ENCODE data around the gene RNF144A. TPM values are rescaled to one million over a fixed set of nuclear protein-coding genes. Genes with fewer than 3 reads are reported as not detected.

Gene RNF144A
- total RNA-seq, 4 donors from 2014 or later: 8.0 to 25.4 (median 15.8) TPM

DNA sequence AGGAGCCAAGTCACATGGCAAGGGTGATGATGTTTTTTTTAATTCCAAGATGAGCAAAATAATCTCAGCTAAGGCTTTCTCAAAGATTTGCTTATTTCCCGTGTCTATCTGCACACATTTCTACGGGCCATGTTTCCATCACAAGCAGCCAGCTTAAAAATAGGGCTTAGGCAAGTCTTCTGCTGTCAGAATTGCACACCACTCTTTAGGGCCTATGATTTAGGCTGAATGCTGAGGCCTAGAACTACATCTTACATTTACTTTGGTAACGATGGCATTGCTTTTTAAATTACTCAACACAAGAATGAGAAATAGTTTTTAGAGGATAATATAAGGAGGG, 144.2 kb downstream of the RNF144A start:
- Histone ChIP-seq H3K4me3 (no peak overlapping the region), H3K9me3 (no peaks in the 10 kb centered on the region), H3K4me1 (peaks cover 4% of the 10 kb centered on the region), H3K27ac (no peak overlapping the region), H3K27me3 (peaks cover 2% of the 10 kb centered on the region), H3K36me3 (no peaks in the 10 kb centered on the region)
- no peak for DNase-seq (ENCODE audit: low spot score in 2 of 2)
- TF ChIP-seq POLR2AphosphoS5 (IDR thresholded peaks at IDR 0.05): no peak
- TF ChIP-seq EP300 (IDR thresholded peaks at IDR 0.05): no peak
- TF ChIP-seq, protein P1, sequence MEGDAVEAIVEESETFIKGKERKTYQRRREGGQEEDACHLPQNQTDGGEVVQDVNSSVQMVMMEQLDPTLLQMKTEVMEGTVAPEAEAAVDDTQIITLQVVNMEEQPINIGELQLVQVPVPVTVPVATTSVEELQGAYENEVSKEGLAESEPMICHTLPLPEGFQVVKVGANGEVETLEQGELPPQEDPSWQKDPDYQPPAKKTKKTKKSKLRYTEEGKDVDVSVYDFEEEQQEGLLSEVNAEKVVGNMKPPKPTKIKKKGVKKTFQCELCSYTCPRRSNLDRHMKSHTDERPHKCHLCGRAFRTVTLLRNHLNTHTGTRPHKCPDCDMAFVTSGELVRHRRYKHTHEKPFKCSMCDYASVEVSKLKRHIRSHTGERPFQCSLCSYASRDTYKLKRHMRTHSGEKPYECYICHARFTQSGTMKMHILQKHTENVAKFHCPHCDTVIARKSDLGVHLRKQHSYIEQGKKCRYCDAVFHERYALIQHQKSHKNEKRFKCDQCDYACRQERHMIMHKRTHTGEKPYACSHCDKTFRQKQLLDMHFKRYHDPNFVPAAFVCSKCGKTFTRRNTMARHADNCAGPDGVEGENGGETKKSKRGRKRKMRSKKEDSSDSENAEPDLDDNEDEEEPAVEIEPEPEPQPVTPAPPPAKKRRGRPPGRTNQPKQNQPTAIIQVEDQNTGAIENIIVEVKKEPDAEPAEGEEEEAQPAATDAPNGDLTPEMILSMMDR (IDR thresholded peaks at IDR 0.05): no peak
- TF ChIP-seq POLR2A (IDR thresholded peaks at IDR 0.05): no peak
- 57% methylated on average over 3 of the region's 3 CpGs for WGBS

DNA sequence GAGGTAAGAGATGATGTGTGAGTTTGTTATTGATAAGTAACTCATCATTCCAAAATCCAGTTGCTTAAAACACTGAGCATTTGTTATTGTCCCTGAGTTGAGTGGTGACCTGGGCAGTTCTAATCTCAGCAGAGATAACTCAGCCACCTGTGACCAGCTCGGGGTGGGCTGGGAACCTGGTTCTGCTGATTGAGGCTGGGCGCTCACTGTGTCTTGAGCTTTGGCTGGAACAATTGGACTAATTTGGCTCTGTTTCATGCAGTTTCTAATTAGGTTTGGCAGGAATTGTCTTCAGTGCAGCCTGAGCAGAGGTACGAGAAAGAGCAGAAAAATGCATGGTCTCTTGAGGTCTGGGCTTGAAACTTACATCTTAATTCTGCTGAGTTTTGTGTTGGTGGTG, 144.7 kb downstream of the RNF144A start:
- no peaks in the 10 kb centered on the region for H3K27me3 ChIP-seq
- TF ChIP-seq EP300 (IDR thresholded peaks at IDR 0.05) (no peak), POLR2AphosphoS5 (IDR thresholded peaks at IDR 0.05) (no peak), POLR2A (IDR thresholded peaks at IDR 0.05) (no peak)
- TF ChIP-seq, protein P1 (IDR thresholded peaks at IDR 0.05): no peak

DNA sequence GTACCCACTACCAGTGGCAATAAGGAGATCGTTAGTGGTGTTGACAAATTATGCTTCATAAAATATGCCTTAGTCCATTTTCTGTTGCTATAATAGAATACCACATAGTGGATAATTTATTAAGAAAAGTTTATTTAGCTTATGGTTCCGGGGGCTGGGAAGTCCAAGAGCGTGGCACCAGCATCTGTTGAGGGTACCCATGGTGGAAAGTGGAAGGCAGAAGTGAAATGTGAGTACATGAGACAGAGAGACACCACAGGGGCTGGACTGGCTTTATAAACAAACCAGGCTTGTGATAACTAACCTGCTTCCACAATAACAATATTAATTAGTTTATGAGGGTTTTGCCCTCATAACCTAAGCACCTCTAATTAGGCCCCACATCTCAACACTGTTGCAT, 146.6 kb downstream of the RNF144A start:
- no peak overlapping the region for H3K27ac ChIP-seq
- 96% methylated on average over 3 of the region's 3 CpGs for WGBS
- no peak overlapping the region for H3K4me3 ChIP-seq
- H3K4me1 ChIP-seq: peaks cover 4% of the 10 kb centered on the region
- H3K36me3 ChIP-seq: no peaks in the 10 kb centered on the region
- TF ChIP-seq POLR2AphosphoS5 (IDR thresholded peaks at IDR 0.05): no peak
- no peak for TF ChIP-seq EP300 (IDR thresholded peaks at IDR 0.05)
- TF ChIP-seq POLR2A (IDR thresholded peaks at IDR 0.05): no peak
- TF ChIP-seq, protein P1 (IDR thresholded peaks at IDR 0.05): no peak
- DNase-seq (ENCODE audit: low spot score in 2 of 2): no peak
- H3K9me3 ChIP-seq: no peaks in the 10 kb centered on the region
- H3K27me3 ChIP-seq: no peaks in the 10 kb centered on the region

More for the DNA sequence above, 144.7 kb downstream of the RNF144A start:
- no peak overlapping the region for H3K27ac ChIP-seq
- DNase-seq (ENCODE audit: low spot score in 2 of 2): no peak
- peaks cover 4% of the 10 kb centered on the region for H3K4me1 ChIP-seq
- WGBS: 83% methylated on average over 3 of the region's 3 CpGs
- H3K9me3 ChIP-seq: no peaks in the 10 kb centered on the region
- no peak overlapping the region for H3K4me3 ChIP-seq
- H3K36me3 ChIP-seq: no peaks in the 10 kb centered on the region

DNA sequence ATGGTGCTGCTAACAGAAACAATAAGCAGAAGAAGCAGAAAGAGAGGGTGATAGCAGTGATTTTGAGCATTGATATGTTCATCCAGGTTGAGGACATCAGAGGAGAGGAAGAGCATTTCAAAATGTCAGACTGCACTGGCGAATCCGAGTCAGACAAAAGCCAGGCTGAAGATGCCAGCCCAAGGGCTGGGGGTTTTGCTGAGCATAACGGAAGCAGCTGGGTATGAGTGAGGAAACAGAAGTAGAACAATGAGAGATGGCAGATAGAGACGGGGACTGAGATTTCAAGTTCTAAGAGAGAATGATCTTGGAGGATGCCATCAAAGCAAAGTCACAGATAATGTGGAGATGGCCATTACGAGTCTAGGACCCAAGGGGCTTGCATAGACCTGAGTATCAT, 151.2 kb downstream of the RNF144A start:
- Histone ChIP-seq H3K36me3 (no peaks in the 10 kb centered on the region), H3K4me3 (no peak overlapping the region), H3K9me3 (no peaks in the 10 kb centered on the region), H3K4me1 (no peaks in the 10 kb centered on the region), H3K27me3 (no peaks in the 10 kb centered on the region), H3K27ac (no peak overlapping the region)
- WGBS: 91% methylated on average over 5 of the region's 5 CpGs
- no peak for TF ChIP-seq POLR2A (IDR thresholded peaks at IDR 0.05)
- TF ChIP-seq POLR2AphosphoS5 (IDR thresholded peaks at IDR 0.05): no peak
- no peak for TF ChIP-seq EP300 (IDR thresholded peaks at IDR 0.05)
- TF ChIP-seq, protein P1 (IDR thresholded peaks at IDR 0.05): no peak
- no peak for DNase-seq (ENCODE audit: low spot score in 2 of 2)

DNA sequence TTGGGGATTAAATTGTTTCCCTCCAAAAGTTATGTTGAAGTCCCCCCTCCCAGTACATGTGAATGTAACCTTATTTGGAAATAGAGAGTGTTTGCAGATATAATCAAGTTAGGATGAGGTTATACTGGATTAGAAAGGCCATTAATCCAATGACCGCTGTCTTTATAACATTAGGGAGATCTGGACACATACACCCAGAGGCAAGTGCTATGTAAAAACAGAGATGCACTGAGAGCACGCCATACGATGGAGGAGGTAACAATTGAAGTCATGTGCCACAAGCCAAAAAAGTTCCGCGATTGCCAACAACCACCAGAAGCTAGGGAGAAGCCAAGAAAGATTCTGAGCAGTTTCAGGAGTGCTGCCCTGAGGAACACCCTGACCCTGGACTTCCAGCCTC, 153.3 kb downstream of the RNF144A start:
- WGBS: 75% methylated on average over 5 of the region's 5 CpGs
- Histone ChIP-seq H3K27ac (no peak overlapping the region), H3K36me3 (no peaks in the 10 kb centered on the region), H3K27me3 (no peaks in the 10 kb centered on the region), H3K4me1 (no peaks in the 10 kb centered on the region), H3K4me3 (no peak overlapping the region), H3K9me3 (no peaks in the 10 kb centered on the region)
- no peak for TF ChIP-seq POLR2AphosphoS5 (IDR thresholded peaks at IDR 0.05)
- no peak for TF ChIP-seq POLR2A (IDR thresholded peaks at IDR 0.05)
- DNase-seq (ENCODE audit: low spot score in 2 of 2): no peak

DNA sequence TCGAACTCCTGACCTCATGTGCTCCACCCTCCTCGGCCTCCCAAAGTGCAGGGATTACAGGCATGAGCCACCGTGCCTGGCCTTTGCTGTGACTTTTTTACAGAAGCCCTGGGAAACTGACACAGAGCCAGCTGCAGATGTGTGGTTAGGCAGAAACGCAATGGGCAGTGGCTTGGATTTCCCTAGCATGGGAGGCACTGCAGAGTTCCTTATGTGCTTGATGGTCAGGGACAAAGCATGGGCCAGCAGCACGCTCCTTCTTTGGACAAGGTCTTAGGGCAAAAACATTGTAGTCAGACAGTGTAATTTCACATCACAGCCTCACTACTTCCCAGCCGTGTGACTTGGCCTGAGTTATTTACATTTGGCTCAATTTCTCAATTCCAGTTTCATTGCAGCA, 153.9 kb downstream of the RNF144A start:
- Histone ChIP-seq H3K9me3 (no peaks in the 10 kb centered on the region), H3K27ac (no peak overlapping the region), H3K36me3 (no peaks in the 10 kb centered on the region), H3K4me3 (no peak overlapping the region), H3K27me3 (no peaks in the 10 kb centered on the region), H3K4me1 (no peaks in the 10 kb centered on the region)
- whole genome bisulfite sequencing: 82% methylated on average over 5 of the region's 6 CpGs
- TF ChIP-seq EP300 (IDR thresholded peaks at IDR 0.05) (no peak), POLR2AphosphoS5 (IDR thresholded peaks at IDR 0.05) (no peak), POLR2A (IDR thresholded peaks at IDR 0.05) (no peak)
- TF ChIP-seq, protein P1 (IDR thresholded peaks at IDR 0.05): no peak
- DNase-seq (ENCODE audit: low spot score in 2 of 2): no peak

Data from suprapubic skin (tissue), 4 donors.